Thyroid gland (tissue), 4 donors: Measurements from ENCODE around the gene SLC4A8.

ENCODE experiments used
- CTCF ChIP-seq, 6 experiments: fragments of 200-600 bp in 3 of 6; fragments of 450-650 bp in 3 of 6; sonication (generic) in 3 of 6; IDR thresholded peaks; one replicate each; pipeline ENCODE4 v1.5.1; 2016 to 2019; ENCODE audit warnings: antibody characterized with exemption in 6 of 6, mild to moderate bottlenecking in 2 of 6, inconsistent platforms in 1 of 6, moderate library complexity in 1 of 6
- POLR2A ChIP-seq, 2 donors: fragments of 450-650 bp; IDR thresholded peaks; one replicate each; pipeline ENCODE4 v1.6.1; 2017; ENCODE audit warnings: antibody characterized with exemption in 2 of 2, mild to moderate bottlenecking in 2 of 2, moderate library complexity in 1 of 2

- TF ChIP-seq CTCF (IDR thresholded peaks at IDR 0.05) (no peak), POLR2A (IDR thresholded peaks at IDR 0.05) (no peak)
Observed at GRCh38 chr12:51484119-51484518, 59.5 kb downstream of the SLC4A8 start.
